ENCODE data around the gene PHAX. TPM values are rescaled to one million over a fixed set of nuclear protein-coding genes. Genes with fewer than 3 reads are reported as not detected.
"Not testable (repeated sequence)": the region's sequence is repeated elsewhere in the genome, so short reads cannot be mapped to it uniquely, and the experiment has no call there.

The PHAX gene
- total RNA-seq (2014; rRNA removed; shearing (Covaris generic)) = 57.1 and 64.6 TPM in 2 replicates

- Histone ChIP-seq H3K27ac (peak within 1 kb of the TSS; percentile 81), H3K36me3 (peaks cover 23% of the 10 kb centered on the region), H3K4me3 (peak within 1 kb of the TSS; percentile 99), H3K9me3 (replicated peaks) (no peaks in the 10 kb centered on the region), H3K4me1 (no peaks in the 10 kb centered on the region), H3K27me3 (no peaks in the 10 kb centered on the region)
- peak; percentile 77 to 88 for DNase-seq
Measured at GRCh38 chr5:126600631-126601511, at the start of gene PHAX. Gene PHAX, plus strand, starts transcription at chr5:126600947. Its CDS starts 16 bp downstream, at chr5:126600963.

GRCh38 chr5:126552614-126553013, 48.1 kb upstream of the PHAX start:
- DNase-seq = no peak
- Histone ChIP-seq H3K9me3 (replicated peaks) (no peaks in the 10 kb centered on the region), H3K27me3 (no peaks in the 10 kb centered on the region), H3K27ac (no peak overlapping the region), H3K4me1 (no peaks in the 10 kb centered on the region), H3K4me3 (no peak overlapping the region), H3K36me3 (peaks cover 39% of the 10 kb centered on the region)

GRCh38 chr5:126555101-126555500, 45.6 kb upstream of the PHAX start:
- not testable (repeated sequence) for H3K4me1 ChIP-seq; DNase-seq; H3K27me3 ChIP-seq; H3K9me3 ChIP-seq (replicated peaks); H3K4me3 ChIP-seq; H3K27ac ChIP-seq
- H3K36me3 ChIP-seq = peaks cover 33% of the 10 kb centered on the region

GRCh38 chr5:126561908-126562307, 38.8 kb upstream of the PHAX start:
- Histone ChIP-seq H3K27me3 (no peaks in the 10 kb centered on the region), H3K36me3 (peaks cover 38% of the 10 kb centered on the region), H3K4me1 (no peaks in the 10 kb centered on the region), H3K9me3 (replicated peaks) (no peaks in the 10 kb centered on the region), H3K4me3 (no peak overlapping the region), H3K27ac (no peak overlapping the region)
- no peak for DNase-seq

- H3K4me3 ChIP-seq = no peak overlapping the region
- H3K4me1 ChIP-seq = no peaks in the 10 kb centered on the region
- no peaks in the 10 kb centered on the region for H3K27me3 ChIP-seq
- DNase-seq = no peak
- no peak overlapping the region for H3K27ac ChIP-seq
- peaks cover 34% of the 10 kb centered on the region for H3K36me3 ChIP-seq
- H3K9me3 ChIP-seq (replicated peaks) = no peaks in the 10 kb centered on the region
Measured at GRCh38 chr5:126562823-126563222, 37.9 kb upstream of the PHAX start.

GRCh38 chr5:126568206-126568755, 32.5 kb upstream of the PHAX start:
- H3K9me3 ChIP-seq (replicated peaks) = no peaks in the 10 kb centered on the region
- no peaks in the 10 kb centered on the region for H3K27me3 ChIP-seq
- DNase-seq = no peak
- H3K27ac ChIP-seq = no peak overlapping the region
- no peaks in the 10 kb centered on the region for H3K4me1 ChIP-seq
- H3K4me3 ChIP-seq = no peak overlapping the region
- peaks cover 42% of the 10 kb centered on the region for H3K36me3 ChIP-seq

GRCh38 chr5:126575644-126576043, 25.1 kb upstream of the PHAX start:
- Histone ChIP-seq H3K27ac (no peak overlapping the region), H3K4me1 (no peaks in the 10 kb centered on the region), H3K4me3 (no peak overlapping the region), H3K27me3 (no peaks in the 10 kb centered on the region), H3K36me3 (peaks cover 42% of the 10 kb centered on the region), H3K9me3 (replicated peaks) (no peaks in the 10 kb centered on the region)
- DNase-seq = no peak

- Histone ChIP-seq H3K36me3 (peaks cover 45% of the 10 kb centered on the region), H3K27me3 (no peaks in the 10 kb centered on the region)
- DNase-seq = no peak
Measured at GRCh38 chr5:126576974-126577373, 23.8 kb upstream of the PHAX start.

GRCh38 chr5:126577415-126577814, 23.3 kb upstream of the PHAX start:
- Histone ChIP-seq H3K4me3 (no peak overlapping the region), H3K27ac (no peak overlapping the region), H3K27me3 (no peaks in the 10 kb centered on the region), H3K4me1 (no peaks in the 10 kb centered on the region), H3K9me3 (replicated peaks) (no peaks in the 10 kb centered on the region), H3K36me3 (peaks cover 50% of the 10 kb centered on the region)
- DNase-seq = no peak

More at GRCh38 chr5:126576974-126577373, 23.8 kb upstream of the PHAX start:
- no peak overlapping the region for H3K4me3 ChIP-seq
- H3K4me1 ChIP-seq = no peaks in the 10 kb centered on the region
- H3K9me3 ChIP-seq (replicated peaks) = no peaks in the 10 kb centered on the region
- H3K27ac ChIP-seq = no peak overlapping the region

- H3K36me3 ChIP-seq = peaks cover 57% of the 10 kb centered on the region
- no peak overlapping the region for H3K27ac ChIP-seq
Measured at GRCh38 chr5:126579716-126580115, 21.0 kb upstream of the PHAX start.

GRCh38 chr5:126583761-126584160, 17.0 kb upstream of the PHAX start:
- Histone ChIP-seq H3K36me3 (peaks cover 50% of the 10 kb centered on the region), H3K27me3 (no peaks in the 10 kb centered on the region)
- DNase-seq = no peak

More at GRCh38 chr5:126579716-126580115, 21.0 kb upstream of the PHAX start:
- no peaks in the 10 kb centered on the region for H3K9me3 ChIP-seq (replicated peaks)
- H3K4me1 ChIP-seq = no peaks in the 10 kb centered on the region
- no peaks in the 10 kb centered on the region for H3K27me3 ChIP-seq
- DNase-seq = no peak
- H3K4me3 ChIP-seq = no peak overlapping the region

GRCh38 chr5:126587551-126588390, 13.0 kb upstream of the PHAX start:
- Histone ChIP-seq H3K27me3 (no peaks in the 10 kb centered on the region), H3K4me3 (no peak overlapping the region), H3K4me1 (no peaks in the 10 kb centered on the region), H3K9me3 (replicated peaks) (no peaks in the 10 kb centered on the region), H3K36me3 (peaks cover 39% of the 10 kb centered on the region), H3K27ac (no peak overlapping the region)
- DNase-seq = no peak

More at GRCh38 chr5:126583761-126584160, 17.0 kb upstream of the PHAX start:
- H3K27ac ChIP-seq = no peak overlapping the region
- H3K4me1 ChIP-seq = no peaks in the 10 kb centered on the region
- H3K9me3 ChIP-seq (replicated peaks) = no peaks in the 10 kb centered on the region
- H3K4me3 ChIP-seq = no peak overlapping the region

GRCh38 chr5:126589536-126590297, 11.0 kb upstream of the PHAX start:
- no peak overlapping the region for H3K27ac ChIP-seq
- no peak for DNase-seq
- H3K4me1 ChIP-seq = no peaks in the 10 kb centered on the region
- no peaks in the 10 kb centered on the region for H3K9me3 ChIP-seq (replicated peaks)
- H3K27me3 ChIP-seq = no peaks in the 10 kb centered on the region
- H3K36me3 ChIP-seq = peaks cover 29% of the 10 kb centered on the region
- H3K4me3 ChIP-seq = no peak overlapping the region

- H3K27ac ChIP-seq = no peak overlapping the region
- H3K4me1 ChIP-seq = no peaks in the 10 kb centered on the region
- no peaks in the 10 kb centered on the region for H3K9me3 ChIP-seq (replicated peaks)
- DNase-seq = no peak
- H3K27me3 ChIP-seq = no peaks in the 10 kb centered on the region
- H3K36me3 ChIP-seq = peaks cover 16% of the 10 kb centered on the region
- no peak overlapping the region for H3K4me3 ChIP-seq
Measured at GRCh38 chr5:126591549-126591948, 9.2 kb upstream of the PHAX start.
